Ishikawa (cell line): ENCODE data around the gene WSCD1.

Experiments
- CEBPB ChIP-seq: IDR thresholded peaks from 2 replicates; pipeline ENCODE4 v1.6.1; 2012
- CREB1 ChIP-seq: IDR thresholded peaks from 2 replicates; pipeline ENCODE4 v1.6.1; 2012; ENCODE audit warnings: low read depth
- EGR1 ChIP-seq: IDR thresholded peaks from 2 replicates; pipeline ENCODE4 v1.6.1; 2012
- EP300 ChIP-seq: IDR thresholded peaks from 2 replicates; pipeline ENCODE4 v1.6.1; 2012; ENCODE audit warnings: borderline replicate concordance
- FOXM1 ChIP-seq: IDR thresholded peaks from 2 replicates; pipeline ENCODE4 v1.6.1; 2012; ENCODE audit warnings: low read depth, borderline replicate concordance
- NFIC ChIP-seq: IDR thresholded peaks from 2 replicates; pipeline ENCODE4 v1.6.1; 2012
- RAD21 ChIP-seq: IDR thresholded peaks from 2 replicates; pipeline ENCODE4 v1.6.1; 2012; ENCODE audit warnings: low read depth
- TAF1 ChIP-seq: IDR thresholded peaks from 2 replicates; pipeline ENCODE4 v1.6.1; 2012; ENCODE audit warnings: low read depth, mild to moderate bottlenecking
- TCF12 ChIP-seq: IDR thresholded peaks from 2 replicates; pipeline ENCODE4 v1.6.1; 2012; ENCODE audit warnings: low read depth
- TEAD4 ChIP-seq: IDR thresholded peaks from 2 replicates; pipeline ENCODE4 v1.6.1; 2012
- YY1 ChIP-seq: IDR thresholded peaks from 2 replicates; pipeline ENCODE4 v1.6.1; 2012; ENCODE audit warnings: low read depth
- ZBTB7A ChIP-seq: IDR thresholded peaks from 2 replicates; pipeline ENCODE4 v1.6.1; 2012; ENCODE audit warnings: low read depth
- TF ChIP-seq, protein P1 (sequence below): IDR thresholded peaks from 2 replicates; pipeline ENCODE4 v1.6.1; 2012
- TF ChIP-seq, protein P2 (sequence below): IDR thresholded peaks from 2 replicates; pipeline ENCODE4 v1.6.1; 2012
- TF ChIP-seq, protein P3 (sequence below): IDR thresholded peaks from 2 replicates; pipeline ENCODE4 v1.6.1; 2012; ENCODE audit warnings: low read depth, mild to moderate bottlenecking

WSCD1 gene

DNA sequence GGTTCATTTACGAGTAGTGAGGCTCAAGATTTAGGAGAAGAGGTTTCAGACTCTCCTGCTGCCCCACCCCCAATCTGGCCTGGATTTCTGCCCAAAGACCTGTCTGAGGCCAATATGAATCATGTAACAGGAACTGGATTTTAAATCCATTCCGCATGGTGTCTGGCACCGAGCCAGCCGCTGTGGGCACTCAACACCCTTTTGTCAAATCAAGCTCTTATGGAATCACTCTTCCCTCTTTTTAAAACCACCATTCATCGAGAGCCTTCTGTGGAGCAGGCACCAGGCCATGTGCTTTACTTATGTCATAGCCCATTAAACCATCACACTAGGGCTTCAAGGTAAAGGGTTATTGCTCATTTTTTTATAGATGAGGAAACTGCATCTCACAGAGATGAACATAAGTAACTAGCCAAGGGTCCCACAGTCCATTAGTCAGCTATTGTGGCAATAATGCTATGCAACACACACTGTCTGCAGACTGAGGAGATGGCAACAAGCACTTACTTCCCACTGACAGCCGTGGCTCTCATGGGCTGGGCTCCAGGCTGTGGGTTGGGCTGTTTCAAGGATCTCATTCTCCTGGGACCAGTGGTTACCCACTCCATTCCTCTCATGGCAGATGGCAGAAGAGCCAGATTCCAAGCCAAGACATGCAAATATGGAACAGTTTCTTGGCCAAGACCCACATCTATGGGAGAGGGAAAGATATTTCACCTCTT, 93.6 kb downstream of the WSCD1 start:
- no peak for TF ChIP-seq EGR1
- no peak for TF ChIP-seq TEAD4
- TF ChIP-seq CEBPB, result no peak
- no peak for TF ChIP-seq CREB1
- TF ChIP-seq TAF1, result no peak
- TF ChIP-seq NFIC, result no peak
- TF ChIP-seq TCF12, result no peak
- TF ChIP-seq RAD21, result no peak
- TF ChIP-seq ZBTB7A, result no peak
- TF ChIP-seq EP300, result no peak
- TF ChIP-seq, protein P1, sequence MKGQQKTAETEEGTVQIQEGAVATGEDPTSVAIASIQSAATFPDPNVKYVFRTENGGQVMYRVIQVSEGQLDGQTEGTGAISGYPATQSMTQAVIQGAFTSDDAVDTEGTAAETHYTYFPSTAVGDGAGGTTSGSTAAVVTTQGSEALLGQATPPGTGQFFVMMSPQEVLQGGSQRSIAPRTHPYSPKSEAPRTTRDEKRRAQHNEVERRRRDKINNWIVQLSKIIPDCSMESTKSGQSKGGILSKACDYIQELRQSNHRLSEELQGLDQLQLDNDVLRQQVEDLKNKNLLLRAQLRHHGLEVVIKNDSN, result no peak
- TF ChIP-seq YY1, result no peak
- TF ChIP-seq, protein P2, sequence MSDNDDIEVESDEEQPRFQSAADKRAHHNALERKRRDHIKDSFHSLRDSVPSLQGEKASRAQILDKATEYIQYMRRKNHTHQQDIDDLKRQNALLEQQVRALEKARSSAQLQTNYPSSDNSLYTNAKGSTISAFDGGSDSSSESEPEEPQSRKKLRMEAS, result no peak
- TF ChIP-seq FOXM1, result no peak
- TF ChIP-seq, protein P3, sequence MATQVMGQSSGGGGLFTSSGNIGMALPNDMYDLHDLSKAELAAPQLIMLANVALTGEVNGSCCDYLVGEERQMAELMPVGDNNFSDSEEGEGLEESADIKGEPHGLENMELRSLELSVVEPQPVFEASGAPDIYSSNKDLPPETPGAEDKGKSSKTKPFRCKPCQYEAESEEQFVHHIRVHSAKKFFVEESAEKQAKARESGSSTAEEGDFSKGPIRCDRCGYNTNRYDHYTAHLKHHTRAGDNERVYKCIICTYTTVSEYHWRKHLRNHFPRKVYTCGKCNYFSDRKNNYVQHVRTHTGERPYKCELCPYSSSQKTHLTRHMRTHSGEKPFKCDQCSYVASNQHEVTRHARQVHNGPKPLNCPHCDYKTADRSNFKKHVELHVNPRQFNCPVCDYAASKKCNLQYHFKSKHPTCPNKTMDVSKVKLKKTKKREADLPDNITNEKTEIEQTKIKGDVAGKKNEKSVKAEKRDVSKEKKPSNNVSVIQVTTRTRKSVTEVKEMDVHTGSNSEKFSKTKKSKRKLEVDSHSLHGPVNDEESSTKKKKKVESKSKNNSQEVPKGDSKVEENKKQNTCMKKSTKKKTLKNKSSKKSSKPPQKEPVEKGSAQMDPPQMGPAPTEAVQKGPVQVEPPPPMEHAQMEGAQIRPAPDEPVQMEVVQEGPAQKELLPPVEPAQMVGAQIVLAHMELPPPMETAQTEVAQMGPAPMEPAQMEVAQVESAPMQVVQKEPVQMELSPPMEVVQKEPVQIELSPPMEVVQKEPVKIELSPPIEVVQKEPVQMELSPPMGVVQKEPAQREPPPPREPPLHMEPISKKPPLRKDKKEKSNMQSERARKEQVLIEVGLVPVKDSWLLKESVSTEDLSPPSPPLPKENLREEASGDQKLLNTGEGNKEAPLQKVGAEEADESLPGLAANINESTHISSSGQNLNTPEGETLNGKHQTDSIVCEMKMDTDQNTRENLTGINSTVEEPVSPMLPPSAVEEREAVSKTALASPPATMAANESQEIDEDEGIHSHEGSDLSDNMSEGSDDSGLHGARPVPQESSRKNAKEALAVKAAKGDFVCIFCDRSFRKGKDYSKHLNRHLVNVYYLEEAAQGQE, result no peak

DNA sequence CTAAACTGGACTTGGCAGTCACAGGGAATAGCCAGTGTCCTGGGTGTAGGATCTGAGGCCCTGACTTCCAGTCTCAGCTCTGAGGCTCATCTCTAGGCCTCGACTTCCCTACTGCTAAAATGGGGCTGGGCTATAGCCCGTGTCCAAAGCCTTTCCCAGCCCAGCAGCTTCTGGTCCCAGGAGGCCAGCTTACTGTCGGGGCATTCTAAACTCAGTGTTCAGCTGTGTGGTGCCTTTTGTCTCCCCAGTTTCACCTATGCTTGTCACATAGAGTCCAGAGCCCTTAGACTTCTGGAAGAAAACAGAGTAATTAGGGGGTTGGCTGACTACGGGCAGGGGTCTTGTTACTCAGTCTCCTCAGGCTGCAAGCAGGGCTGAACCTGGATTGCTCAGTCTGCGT, 94.8 kb downstream of the WSCD1 start:
- TF ChIP-seq TAF1 (no peak), EGR1 (no peak), CEBPB (no peak), EP300 (no peak), TCF12 (no peak)
- TF ChIP-seq, protein P3, result no peak

DNA sequence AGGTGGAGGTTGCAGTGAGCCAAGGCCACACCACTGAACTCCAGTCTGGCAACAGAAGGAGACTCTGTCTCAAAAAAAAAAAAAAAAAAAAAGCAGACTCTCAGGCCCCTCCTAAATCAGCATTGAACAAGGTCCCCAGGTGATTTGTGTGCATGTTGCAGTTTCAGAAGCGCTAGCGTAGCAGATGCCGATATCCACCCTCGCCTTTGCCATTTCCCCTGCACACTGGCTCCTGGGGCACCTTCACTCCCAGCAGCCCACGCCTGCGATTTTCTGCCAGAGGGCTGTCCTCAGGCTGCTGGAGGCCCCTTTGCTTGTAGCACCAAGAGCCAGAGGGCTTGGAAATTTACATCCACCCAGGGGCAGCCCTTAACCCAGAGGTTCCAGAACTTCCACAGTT, 95.6 kb downstream of the WSCD1 start:
- no peak for TF ChIP-seq ZBTB7A
- no peak for TF ChIP-seq EP300
- no peak for TF ChIP-seq EGR1

DNA sequence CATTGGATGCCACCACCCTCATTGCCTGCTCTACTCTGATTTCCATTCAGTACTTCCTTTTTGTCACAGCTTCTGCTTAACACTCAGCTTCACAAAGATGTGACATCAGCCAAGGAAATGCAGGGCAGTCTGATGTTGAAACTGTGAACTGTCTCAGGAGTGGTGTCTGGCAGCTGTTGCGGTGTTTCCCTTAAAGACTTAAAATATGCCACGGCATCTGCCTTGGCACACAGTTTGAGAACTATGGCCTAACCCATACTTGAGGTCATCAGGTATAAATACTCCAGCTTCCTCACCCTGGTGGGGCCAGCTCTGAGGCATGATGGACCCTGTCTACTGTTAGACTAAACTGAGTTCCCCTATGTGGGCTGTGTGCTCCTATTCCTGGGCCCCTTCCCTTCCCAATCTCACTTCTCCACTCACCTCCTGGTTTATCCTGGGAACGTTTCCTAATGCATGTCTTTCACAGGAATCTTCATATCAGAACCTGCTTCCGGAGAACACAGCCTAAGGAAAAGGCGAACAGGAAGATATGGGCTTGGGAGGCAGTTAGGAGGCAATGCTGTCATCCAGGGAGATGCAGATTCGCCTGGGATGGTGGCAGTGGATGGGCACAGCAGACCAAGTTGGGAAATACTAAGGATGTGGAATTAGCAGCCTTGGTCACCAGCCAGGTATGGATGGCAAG, 96.5 kb downstream of the WSCD1 start:
- TF ChIP-seq TEAD4 (no peak), FOXM1 (no peak), ZBTB7A (no peak), NFIC (no peak), TAF1 (no peak), EGR1 (no peak), CREB1 (no peak), EP300 (no peak), RAD21 (no peak), YY1 (no peak), TCF12 (no peak), CEBPB (no peak)
- TF ChIP-seq, protein P1, result no peak
- TF ChIP-seq, protein P2, result no peak

DNA sequence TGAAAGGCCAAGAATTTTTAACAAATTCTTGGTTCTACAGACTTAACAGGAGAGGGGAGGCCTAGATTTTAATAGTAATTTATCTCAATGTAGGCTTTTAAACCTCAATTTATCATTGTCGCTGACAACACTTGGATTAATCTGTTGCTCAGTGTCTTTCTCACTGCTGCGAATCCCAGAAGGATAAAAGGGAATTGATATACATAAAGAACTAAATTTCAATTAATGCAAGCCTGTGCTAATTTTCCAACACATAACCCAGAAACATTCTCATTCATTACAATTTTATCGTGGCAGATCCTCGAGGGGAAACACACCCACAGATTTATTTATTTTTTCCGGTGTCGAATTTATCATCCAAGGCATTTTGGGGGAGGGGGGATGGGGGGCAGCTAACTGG, 98.1 kb downstream of the WSCD1 start:
- TF ChIP-seq EP300, result no peak
- TF ChIP-seq EGR1, result no peak
- TF ChIP-seq, protein P2, result no peak
- TF ChIP-seq ZBTB7A, result no peak
- TF ChIP-seq, protein P3, result no peak
- TF ChIP-seq TAF1, result no peak
